HepG2 (cell line): ENCODE measurements around the gene MFGE8. TPM values are rescaled to one million over a fixed set of nuclear protein-coding genes. Genes with fewer than 3 reads are reported as not detected.

Experiments used
- ATAC-seq: fragments of 200-7000 bp; cut with Tn5 transposase; 3 replicates; pipeline ENCODE4 v1.9.1; 2020; ENCODE audit warnings: mild to moderate bottlenecking, moderate library complexity
- BruUV-seq: library from RNA; stranded (reverse); fragments of 400-500 nt; replicated peaks from 2 replicates; lab custom pipeline; 2021; lab: Mats Ljungman, UMichigan
- CTCF ChIA-PET: fragments of 300-600 bp; formaldehyde crosslinking; extraction: SDS; loops from one replicate; lab custom pipeline; 2021; ENCODE audit warnings: low total read pairs, inconsistent platforms, low intra/inter-chr PET ratio; lab: Yijun Ruan, JAX
- POLR2A ChIA-PET: fragments of 350-600 bp; sonication (Branson Sonifier 250); formaldehyde crosslinking; loops from one replicate; lab custom pipeline; 2020; ENCODE audit warnings: antibody characterized with exemption, inconsistent platforms; lab: Yijun Ruan, JAX
- DNase-seq: peaks from one replicate; pipeline ENCODE4 v3.0.0-alpha.2; 2015; ENCODE audit warnings: low spot score
- FAIRE-seq: peaks from 3 replicates; lab custom pipeline; 2011; peaks lifted over from hg19 to GRCh38; lab: Jason Lieb, UNC
- H2AFZ ChIP-seq: one replicate; pipeline ENCODE4 v1.6.1; 2011; ENCODE audit warnings: low read length, inconsistent platforms
- H3K27ac ChIP-seq: fragments of 300-600 bp; 3 replicates; pipeline ENCODE4 v1.8.0; 2011; ENCODE audit warnings: mixed run types, mild to moderate bottlenecking, mixed read lengths, low read length, inconsistent platforms; ENCODE audit not compliant: insufficient read depth; ENCODE audit errors: extremely low read length
- H3K27me3 ChIP-seq, 2 experiments: fragments of 200-600 bp in 1 of 2; 2 replicates in 1 of 2; 3 replicates in 1 of 2; pipeline versions ENCODE4 v1.6.0 to v1.8.0; 2011; ENCODE audit warnings: low read length in 2 of 2, mild to moderate bottlenecking in 2 of 2, moderate library complexity in 2 of 2, inconsistent platforms in 1 of 2; ENCODE audit not compliant: insufficient read depth in 2 of 2, control insufficient read depth in 1 of 2
- H3K36me3 ChIP-seq, 2 experiments: fragments of 200-600 bp in 1 of 2; replicated peaks in 1 of 2; 2 replicates in 1 of 2; 3 replicates in 1 of 2; pipeline versions ENCODE4 v1.5.1 to v1.8.0; 2011; ENCODE audit warnings: low read length in 2 of 2, inconsistent platforms in 1 of 2; ENCODE audit not compliant: insufficient read depth in 2 of 2, control insufficient read depth in 1 of 2
- H3K4me1 ChIP-seq: 2 replicates; pipeline ENCODE4 v1.5.1; 2012; ENCODE audit warnings: low read length, inconsistent platforms; ENCODE audit not compliant: insufficient read depth
- H3K4me2 ChIP-seq: 2 replicates; pipeline ENCODE4 v1.6.0; 2011; ENCODE audit warnings: low read depth, low read length, inconsistent platforms
- H3K4me3 ChIP-seq, 3 experiments: fragments of 200-600 bp in 1 of 3; sonication (generic), shearing (Covaris generic) in 1 of 3; replicated peaks in 1 of 3; 2 replicates each; pipeline ENCODE4 v1.5.1; 2011 to 2016; ENCODE audit warnings: low read length in 3 of 3, inconsistent platforms in 2 of 3, low read depth in 2 of 3, mild to moderate bottlenecking in 2 of 3, control low read depth in 1 of 3, mixed read lengths in 1 of 3; ENCODE audit not compliant: insufficient read depth in 1 of 3
- H3K79me2 ChIP-seq: one replicate; pipeline ENCODE4 v1.6.1; 2011; ENCODE audit warnings: low read length, inconsistent platforms; ENCODE audit not compliant: insufficient read depth
- H3K9ac ChIP-seq: 2 replicates; pipeline ENCODE4 v1.6.0; 2011; ENCODE audit warnings: mild to moderate bottlenecking, low read depth, low read length, inconsistent platforms; ENCODE audit not compliant: insufficient read depth
- H3K9me3 ChIP-seq: 2 replicates; pipeline ENCODE4 v1.5.1; 2012; ENCODE audit warnings: mild to moderate bottlenecking, low read length
- H4K20me1 ChIP-seq: 2 replicates; pipeline ENCODE4 v1.6.0; 2011; ENCODE audit warnings: inconsistent platforms, mild to moderate bottlenecking, low read length, moderate library complexity; ENCODE audit not compliant: insufficient read depth
- JARID2 ChIP-seq: sonication (generic); formaldehyde crosslinking; IDR thresholded peaks from 2 replicates; pipeline ENCODE4 v1.8.1; 2023; ENCODE audit warnings: missing genetic modification reagents, inconsistent platforms; ENCODE audit not compliant: insufficient replicate concordance
- KLF11 ChIP-seq: IDR thresholded peaks from 2 replicates; pipeline ENCODE4 v1.6.1; 2016; ENCODE audit warnings: missing compliant biosample characterization
- MTA1 ChIP-seq: sonication (generic); formaldehyde crosslinking; IDR thresholded peaks from 2 replicates; pipeline ENCODE4 v1.4.0; 2020; ENCODE audit warnings: missing genetic modification reagents, mild to moderate bottlenecking, borderline replicate concordance
- MZF1 ChIP-seq: sonication (generic); formaldehyde crosslinking; IDR thresholded peaks from 2 replicates; pipeline ENCODE4 v1.8.1; 2023; ENCODE audit warnings: mild to moderate bottlenecking, missing genetic modification reagents, borderline replicate concordance
- NCOA2 ChIP-seq: sonication (generic); formaldehyde crosslinking; IDR thresholded peaks from 2 replicates; pipeline ENCODE4 v1.8.0; 2022; ENCODE audit warnings: inconsistent platforms
- SIX1 ChIP-seq: sonication (generic); formaldehyde crosslinking; IDR thresholded peaks from 2 replicates; pipeline ENCODE4 v1.4.0; 2020; ENCODE audit warnings: missing genetic modification reagents, borderline replicate concordance
- SNAPC2 ChIP-seq: sonication (generic); formaldehyde crosslinking; IDR thresholded peaks from 2 replicates; pipeline ENCODE4 v1.8.1; 2022; ENCODE audit warnings: mild to moderate bottlenecking, missing genetic modification reagents
- SOX13 ChIP-seq, 3 experiments: fragments of 450-650 bp in 1 of 3; sonication (generic) in 1 of 3; formaldehyde crosslinking in 1 of 3; IDR thresholded peaks in 2 of 3; conservative IDR thresholded peaks in 1 of 3; 2 replicates each; pipeline versions ENCODE4 v1.5.0 to v1.6.1; 2016 to 2020; ENCODE audit warnings: antibody characterized with exemption in 1 of 3, mild to moderate bottlenecking in 1 of 3, missing compliant biosample characterization in 1 of 3, missing genetic modification reagents in 1 of 3, moderate library complexity in 1 of 3
- STAT5B ChIP-seq: sonication (generic); formaldehyde crosslinking; IDR thresholded peaks from 2 replicates; pipeline ENCODE4 v1.4.0; 2020; ENCODE audit warnings: missing genetic modification reagents
- SYNCRIP ChIP-seq: fragments of 200-400 bp; formaldehyde crosslinking; IDR thresholded peaks from 2 replicates; pipeline ENCODE4 v1.6.1; 2018; ENCODE audit warnings: mild to moderate bottlenecking, low read depth, low read length; ENCODE audit not compliant: insufficient read depth
- ZBTB8A ChIP-seq: sonication (generic); formaldehyde crosslinking; IDR thresholded peaks from 2 replicates; pipeline ENCODE4 v1.4.0; 2020; ENCODE audit warnings: mild to moderate bottlenecking, low read depth, missing genetic modification reagents, borderline replicate concordance
- ZSCAN9 ChIP-seq: IDR thresholded peaks from 2 replicates; pipeline ENCODE4 v1.6.1; 2016; ENCODE audit warnings: borderline replicate concordance
- ZZZ3 ChIP-seq: sonication (generic); formaldehyde crosslinking; IDR thresholded peaks from 2 replicates; pipeline ENCODE4 v1.4.0; 2020; ENCODE audit warnings: missing genetic modification reagents, mild to moderate bottlenecking, borderline replicate concordance
- WGBS: methylation state at CpG from one replicate; pipeline ENCODE4 v1.1.6; 2017; ENCODE audit warnings: low lambda C conversion rate; 5-methylcytosine and 5-hydroxymethylcytosine counted together
- in situ Hi-C: cut with HindIII; loops from 2 replicates; pipeline ENCODE4 v1.10.0; 2017; ENCODE audit warnings: low pct_unique_long_range_greater_than_20kb; ENCODE audit not compliant: extremely low pct_ligation_motif_present
- intact Hi-C: fragments of 100-400 bp; cut with micrococcal nuclease; formaldehyde crosslinking; loops from one replicate; pipeline ENCODE4 v1.10.0; 2022; ENCODE audit not compliant: unreplicated experiment
- polyA plus RNA-seq, 8 experiments: library from polyadenylated mRNA; depleted of rRNA in 3 of 8; stranded (reverse) in 7 of 8; unstranded in 1 of 8; fragments of >200 nt; fragmentation: Illumina TruSeq in 4 of 8; extraction: Trizol in 4 of 8; gene quantifications; 2 replicates each; pipeline versions ENCODE4 v1.2.1 to v1.2.3, GENCODE V29; 2011 to 2016; ENCODE audit warnings: low read depth in 4 of 8, missing spikeins in 1 of 8, mixed read lengths in 1 of 8; ENCODE audit not compliant: insufficient read depth in 1 of 8
- total RNA-seq, 5 experiments: library from RNA; depleted of rRNA; stranded (reverse); fragments of >200 nt; fragmentation: Illumina TruSeq; extraction: Trizol; gene quantifications; 2 replicates each; pipeline ENCODE4 v1.2.3, GENCODE V29; 2016; ENCODE audit warnings: low read depth in 1 of 5
- TF ChIP-seq, protein P1 (sequence below): sonication (generic); formaldehyde crosslinking; IDR thresholded peaks from 2 replicates; pipeline ENCODE4 v1.4.0; 2020; ENCODE audit warnings: missing genetic modification reagents
- TF ChIP-seq, protein P2 (sequence below): sonication (generic); formaldehyde crosslinking; IDR thresholded peaks from 2 replicates; pipeline ENCODE4 v1.4.0; 2020; ENCODE audit warnings: missing genetic modification reagents
- TF ChIP-seq, protein P3 (sequence below), 2 experiments: fragments of 450-650 bp in 1 of 2; sonication (generic) in 1 of 2; formaldehyde crosslinking; IDR thresholded peaks; 2 replicates each; pipeline versions ENCODE4 v1.5.0 to v1.8.0; 2020 to 2022; ENCODE audit warnings: mild to moderate bottlenecking in 1 of 2, missing genetic modification reagents in 1 of 2

The MFGE8 gene
- total and polyA plus RNA-seq, 2 of the 13 experiments (the other 11 are each of a cell fraction or from before 2014, with no cell fraction given): 3.4 to 22.1 TPM

DNA sequence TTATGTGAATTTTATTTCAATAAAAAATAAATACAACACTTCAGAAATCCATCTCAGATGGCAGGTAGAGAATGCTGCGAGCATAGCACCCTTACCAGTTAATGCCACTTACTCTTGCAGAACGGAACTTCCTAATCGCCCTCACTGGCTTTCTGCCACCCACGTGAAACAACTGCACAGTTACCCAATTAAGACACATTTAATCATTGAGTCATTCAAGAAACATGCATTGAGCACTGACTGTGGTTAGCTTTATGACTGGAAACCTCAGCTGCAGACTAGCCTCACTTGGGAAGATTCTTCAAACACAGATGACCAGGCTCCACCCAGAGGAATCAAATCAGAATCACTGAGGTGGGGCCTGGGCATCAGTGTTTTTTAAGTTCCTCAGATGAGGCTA lies 5.6 kb upstream of the MFGE8 start (continued):
- no peak for TF ChIP-seq MTA1 (CRISPR knock-in tag)
- TF ChIP-seq SIX1 (CRISPR knock-in tag): no peak
- no peak for TF ChIP-seq ZBTB8A
- no peak for TF ChIP-seq STAT5B (CRISPR knock-in tag)
- TF ChIP-seq SYNCRIP: no peak
- TF ChIP-seq ZSCAN9: no peak
- TF ChIP-seq SOX13 (IDR thresholded peaks at IDR 0.05): no peak
- no peak for TF ChIP-seq SOX13 (CRISPR knock-in tag; conservative IDR thresholded peaks at IDR 0.05 in 1 of 2, IDR thresholded peaks at IDR 0.05 in 1 of 2)
- TF ChIP-seq KLF11 (CRISPR knock-in tag): no peak

DNA sequence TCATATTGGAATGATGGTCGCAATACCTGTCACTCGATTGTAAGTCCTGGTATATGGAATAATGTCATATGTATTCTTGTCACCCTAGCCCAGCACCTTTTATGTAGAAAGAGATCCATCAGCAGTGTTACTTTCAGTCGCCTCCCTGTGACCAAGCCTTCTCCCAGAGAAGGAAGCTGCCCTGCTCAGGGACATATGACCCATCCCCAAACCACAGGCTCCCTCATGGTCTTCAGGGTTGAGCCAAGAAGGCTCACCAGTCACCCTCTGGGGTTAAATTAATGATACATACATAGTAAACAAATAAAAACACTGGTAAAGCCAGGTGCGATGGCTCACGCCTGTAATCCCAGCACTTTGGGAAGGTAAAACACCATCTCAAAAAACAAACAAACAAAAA lies 4.6 kb upstream of the MFGE8 start:
- ATAC-seq: no peak
- ChIA-PET POLR2A (no interaction called here), CTCF (no interaction called here)
- Histone ChIP-seq H2AFZ (no peak overlapping the region), H3K79me2 (no peaks in the 10 kb centered on the region), H3K27me3 (peaks cover 1 to 9% of the 10 kb centered on the region in 2 experiments; a peak in 2 of 5 replicates), H3K9me3 (no peaks in the 10 kb centered on the region), H3K4me3 (no peak overlapping the region), H3K4me1 (peaks cover 6% of the 10 kb centered on the region), H3K9ac (no peak overlapping the region), H4K20me1 (no peaks in the 10 kb centered on the region), H3K27ac (no peak overlapping the region), H3K4me2 (no peak overlapping the region), H3K36me3 (no peaks in the 10 kb centered on the region)
- FAIRE-seq: no peak
- no TSS peak for BruUV-seq
- no peak for DNase-seq
- intact Hi-C loops: no loop called here
- 31% methylated on average over 5 of the region's 5 CpGs for WGBS
- in situ Hi-C loops: no loop called here
- no peak for TF ChIP-seq SNAPC2 (CRISPR knock-in tag)
- TF ChIP-seq, protein P1, sequence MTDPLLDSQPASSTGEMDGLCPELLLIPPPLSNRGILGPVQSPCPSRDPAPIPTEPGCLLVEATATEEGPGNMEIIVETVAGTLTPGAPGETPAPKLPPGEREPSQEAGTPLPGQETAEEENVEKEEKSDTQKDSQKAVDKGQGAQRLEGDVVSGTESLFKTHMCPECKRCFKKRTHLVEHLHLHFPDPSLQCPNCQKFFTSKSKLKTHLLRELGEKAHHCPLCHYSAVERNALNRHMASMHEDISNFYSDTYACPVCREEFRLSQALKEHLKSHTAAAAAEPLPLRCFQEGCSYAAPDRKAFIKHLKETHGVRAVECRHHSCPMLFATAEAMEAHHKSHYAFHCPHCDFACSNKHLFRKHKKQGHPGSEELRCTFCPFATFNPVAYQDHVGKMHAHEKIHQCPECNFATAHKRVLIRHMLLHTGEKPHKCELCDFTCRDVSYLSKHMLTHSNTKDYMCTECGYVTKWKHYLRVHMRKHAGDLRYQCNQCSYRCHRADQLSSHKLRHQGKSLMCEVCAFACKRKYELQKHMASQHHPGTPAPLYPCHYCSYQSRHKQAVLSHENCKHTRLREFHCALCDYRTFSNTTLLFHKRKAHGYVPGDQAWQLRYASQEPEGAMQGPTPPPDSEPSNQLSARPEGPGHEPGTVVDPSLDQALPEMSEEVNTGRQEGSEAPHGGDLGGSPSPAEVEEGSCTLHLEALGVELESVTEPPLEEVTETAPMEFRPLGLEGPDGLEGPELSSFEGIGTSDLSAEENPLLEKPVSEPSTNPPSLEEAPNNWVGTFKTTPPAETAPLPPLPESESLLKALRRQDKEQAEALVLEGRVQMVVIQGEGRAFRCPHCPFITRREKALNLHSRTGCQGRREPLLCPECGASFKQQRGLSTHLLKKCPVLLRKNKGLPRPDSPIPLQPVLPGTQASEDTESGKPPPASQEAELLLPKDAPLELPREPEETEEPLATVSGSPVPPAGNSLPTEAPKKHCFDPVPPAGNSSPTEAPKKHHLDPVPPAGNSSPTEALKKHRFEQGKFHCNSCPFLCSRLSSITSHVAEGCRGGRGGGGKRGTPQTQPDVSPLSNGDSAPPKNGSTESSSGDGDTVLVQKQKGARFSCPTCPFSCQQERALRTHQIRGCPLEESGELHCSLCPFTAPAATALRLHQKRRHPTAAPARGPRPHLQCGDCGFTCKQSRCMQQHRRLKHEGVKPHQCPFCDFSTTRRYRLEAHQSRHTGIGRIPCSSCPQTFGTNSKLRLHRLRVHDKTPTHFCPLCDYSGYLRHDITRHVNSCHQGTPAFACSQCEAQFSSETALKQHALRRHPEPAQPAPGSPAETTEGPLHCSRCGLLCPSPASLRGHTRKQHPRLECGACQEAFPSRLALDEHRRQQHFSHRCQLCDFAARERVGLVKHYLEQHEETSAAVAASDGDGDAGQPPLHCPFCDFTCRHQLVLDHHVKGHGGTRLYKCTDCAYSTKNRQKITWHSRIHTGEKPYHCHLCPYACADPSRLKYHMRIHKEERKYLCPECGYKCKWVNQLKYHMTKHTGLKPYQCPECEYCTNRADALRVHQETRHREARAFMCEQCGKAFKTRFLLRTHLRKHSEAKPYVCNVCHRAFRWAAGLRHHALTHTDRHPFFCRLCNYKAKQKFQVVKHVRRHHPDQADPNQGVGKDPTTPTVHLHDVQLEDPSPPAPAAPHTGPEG: no peak
- no peak for TF ChIP-seq MZF1 (CRISPR knock-in tag)
- no peak for TF ChIP-seq ZZZ3 (CRISPR knock-in tag)
- TF ChIP-seq, protein P2, sequence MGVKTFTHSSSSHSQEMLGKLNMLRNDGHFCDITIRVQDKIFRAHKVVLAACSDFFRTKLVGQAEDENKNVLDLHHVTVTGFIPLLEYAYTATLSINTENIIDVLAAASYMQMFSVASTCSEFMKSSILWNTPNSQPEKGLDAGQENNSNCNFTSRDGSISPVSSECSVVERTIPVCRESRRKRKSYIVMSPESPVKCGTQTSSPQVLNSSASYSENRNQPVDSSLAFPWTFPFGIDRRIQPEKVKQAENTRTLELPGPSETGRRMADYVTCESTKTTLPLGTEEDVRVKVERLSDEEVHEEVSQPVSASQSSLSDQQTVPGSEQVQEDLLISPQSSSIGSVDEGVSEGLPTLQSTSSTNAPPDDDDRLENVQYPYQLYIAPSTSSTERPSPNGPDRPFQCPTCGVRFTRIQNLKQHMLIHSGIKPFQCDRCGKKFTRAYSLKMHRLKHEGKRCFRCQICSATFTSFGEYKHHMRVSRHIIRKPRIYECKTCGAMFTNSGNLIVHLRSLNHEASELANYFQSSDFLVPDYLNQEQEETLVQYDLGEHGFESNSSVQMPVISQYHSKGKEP (CRISPR knock-in tag): no peak
- no peak for TF ChIP-seq NCOA2
- TF ChIP-seq, protein P3, sequence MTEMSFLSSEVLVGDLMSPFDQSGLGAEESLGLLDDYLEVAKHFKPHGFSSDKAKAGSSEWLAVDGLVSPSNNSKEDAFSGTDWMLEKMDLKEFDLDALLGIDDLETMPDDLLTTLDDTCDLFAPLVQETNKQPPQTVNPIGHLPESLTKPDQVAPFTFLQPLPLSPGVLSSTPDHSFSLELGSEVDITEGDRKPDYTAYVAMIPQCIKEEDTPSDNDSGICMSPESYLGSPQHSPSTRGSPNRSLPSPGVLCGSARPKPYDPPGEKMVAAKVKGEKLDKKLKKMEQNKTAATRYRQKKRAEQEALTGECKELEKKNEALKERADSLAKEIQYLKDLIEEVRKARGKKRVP (CRISPR knock-in tag; IDR thresholded peaks at IDR 0.05): no peak
- TF ChIP-seq JARID2 (CRISPR knock-in tag): no peak
